WTC11 (cell line): ENCODE data around the gene FOXD1. TPM values are rescaled to one million over a fixed set of nuclear protein-coding genes. Genes with fewer than 3 reads are reported as not detected.

Experiments
- ATAC-seq: fragments of 200-7000 bp; cut with Tn5 transposase; 2 replicates; pipeline ENCODE4 v1.10.0; 2021; ENCODE audit warnings: mild to moderate bottlenecking, moderate library complexity
- CTCF ChIA-PET: fragments of 300-600 bp; sonication (Branson Sonifier 250); formaldehyde crosslinking; loops from one replicate; lab custom pipeline; 2021; ENCODE audit warnings: antibody characterized with exemption; lab: Charles Lee
- POLR2A ChIA-PET: fragments of 350-600 bp; sonication (Branson Sonifier 250); formaldehyde crosslinking; loops from one replicate; lab custom pipeline; 2021; ENCODE audit warnings: antibody characterized with exemption; lab: Charles Lee
- DNase-seq: peaks from one replicate; pipeline ENCODE4 v3.0.0; 2021; ENCODE audit warnings: low spot score
- H3K27ac Mint-ChIP-seq: 2 replicates; pipeline ENCODE4 v1.8.0; 2021; ENCODE audit warnings: mixed read lengths
- H3K27me3 Mint-ChIP-seq: 2 replicates; pipeline ENCODE4 v1.8.0; 2021; ENCODE audit warnings: low read depth, mild to moderate bottlenecking, moderate library complexity, mixed read lengths
- H3K36me3 Mint-ChIP-seq: 2 replicates; pipeline ENCODE4 v1.8.0; 2021; ENCODE audit warnings: mixed read lengths
- H3K4me1 Mint-ChIP-seq: 2 replicates; pipeline ENCODE4 v1.8.0; 2022; ENCODE audit warnings: mixed read lengths
- H3K4me3 Mint-ChIP-seq: 2 replicates; pipeline ENCODE4 v1.8.0; 2021; ENCODE audit warnings: mild to moderate bottlenecking, moderate library complexity, mixed read lengths
- H3K9me3 Mint-ChIP-seq: 2 replicates; pipeline ENCODE4 v1.8.0; 2021; ENCODE audit warnings: mixed read lengths
- CBFB ChIP-seq: sonication (generic); formaldehyde crosslinking; IDR thresholded peaks from 2 replicates; pipeline ENCODE4 v1.8.1; 2022; ENCODE audit warnings: mild to moderate bottlenecking, low read depth, missing genetic modification reagents
- CREB1 ChIP-seq: sonication (generic); formaldehyde crosslinking; IDR thresholded peaks from 2 replicates; pipeline ENCODE4 v1.8.0; 2023; ENCODE audit warnings: mild to moderate bottlenecking, missing genetic modification reagents
- FOXJ3 ChIP-seq: sonication (generic); formaldehyde crosslinking; IDR thresholded peaks from 2 replicates; pipeline ENCODE4 v1.9.0; 2021; ENCODE audit warnings: missing genetic modification reagents, mild to moderate bottlenecking, borderline replicate concordance
- GRHL2 ChIP-seq: fragments of 250-450 bp; sonication (Bioruptor Pico); IDR thresholded peaks from 2 replicates; pipeline ENCODE4 v1.8.0; 2022; ENCODE audit warnings: mild to moderate bottlenecking, moderate library complexity; ENCODE audit not compliant: insufficient replicate concordance, severe bottlenecking
- IRF2 ChIP-seq: sonication (generic); formaldehyde crosslinking; IDR thresholded peaks from 2 replicates; pipeline ENCODE4 v1.8.0; 2022; ENCODE audit warnings: low read depth, missing genetic modification reagents, borderline replicate concordance
- SOX15 ChIP-seq: fragments of 250-450 bp; sonication (Bioruptor Pico); IDR thresholded peaks from 2 replicates; pipeline ENCODE4 v1.9.0; 2021; ENCODE audit warnings: mild to moderate bottlenecking
- SP1 ChIP-seq: sonication (generic); formaldehyde crosslinking; conservative IDR thresholded peaks from 2 replicates; pipeline ENCODE4 v1.8.1; 2022; ENCODE audit warnings: missing genetic modification reagents
- ZNF232 ChIP-seq: sonication (generic); formaldehyde crosslinking; IDR thresholded peaks from 2 replicates; pipeline ENCODE4 v1.8.0; 2022; ENCODE audit warnings: mild to moderate bottlenecking, missing genetic modification reagents
- ZNF317 ChIP-seq: sonication (generic); formaldehyde crosslinking; IDR thresholded peaks from 2 replicates; pipeline ENCODE4 v1.8.1; 2023; ENCODE audit warnings: low read depth, mild to moderate bottlenecking, moderate library complexity, missing genetic modification reagents, borderline replicate concordance
- ZNF416 ChIP-seq: fragments of 250-450 bp; sonication (Bioruptor Pico); IDR thresholded peaks from 2 replicates; pipeline ENCODE4 v1.9.0; 2021; ENCODE audit warnings: mild to moderate bottlenecking, inconsistent platforms
- ZNF671 ChIP-seq: fragments of 250-450 bp; sonication (Bioruptor Pico); IDR thresholded peaks from 2 replicates; pipeline ENCODE4 v1.8.0; 2021; ENCODE audit warnings: mild to moderate bottlenecking
- total RNA-seq: library from RNA; stranded (reverse); gene quantifications from 3 replicates; pipeline ENCODE4 v1.2.3, GENCODE V29; 2021
- TF ChIP-seq, protein P1 (sequence below): sonication (generic); formaldehyde crosslinking; IDR thresholded peaks from 2 replicates; pipeline ENCODE4 v1.8.1; 2023; ENCODE audit warnings: mild to moderate bottlenecking, missing genetic modification reagents, moderate library complexity
- TF ChIP-seq, protein P2 (sequence below): sonication (generic); formaldehyde crosslinking; IDR thresholded peaks from 2 replicates; pipeline ENCODE4 v1.8.1; 2022; ENCODE audit warnings: mild to moderate bottlenecking, moderate library complexity, missing genetic modification reagents
- TF ChIP-seq, protein P3 (sequence below): sonication (generic); formaldehyde crosslinking; IDR thresholded peaks from 2 replicates; pipeline ENCODE4 v1.8.0; 2023; ENCODE audit warnings: mild to moderate bottlenecking, missing genetic modification reagents
- TF ChIP-seq, protein P4 (sequence below): sonication (generic); formaldehyde crosslinking; IDR thresholded peaks from 2 replicates; pipeline ENCODE4 v1.8.0; 2022; ENCODE audit warnings: missing genetic modification reagents

The FOXD1 gene
- total RNA-seq, 1 experiment from 2014 or later, result 10.3 TPM

DNA sequence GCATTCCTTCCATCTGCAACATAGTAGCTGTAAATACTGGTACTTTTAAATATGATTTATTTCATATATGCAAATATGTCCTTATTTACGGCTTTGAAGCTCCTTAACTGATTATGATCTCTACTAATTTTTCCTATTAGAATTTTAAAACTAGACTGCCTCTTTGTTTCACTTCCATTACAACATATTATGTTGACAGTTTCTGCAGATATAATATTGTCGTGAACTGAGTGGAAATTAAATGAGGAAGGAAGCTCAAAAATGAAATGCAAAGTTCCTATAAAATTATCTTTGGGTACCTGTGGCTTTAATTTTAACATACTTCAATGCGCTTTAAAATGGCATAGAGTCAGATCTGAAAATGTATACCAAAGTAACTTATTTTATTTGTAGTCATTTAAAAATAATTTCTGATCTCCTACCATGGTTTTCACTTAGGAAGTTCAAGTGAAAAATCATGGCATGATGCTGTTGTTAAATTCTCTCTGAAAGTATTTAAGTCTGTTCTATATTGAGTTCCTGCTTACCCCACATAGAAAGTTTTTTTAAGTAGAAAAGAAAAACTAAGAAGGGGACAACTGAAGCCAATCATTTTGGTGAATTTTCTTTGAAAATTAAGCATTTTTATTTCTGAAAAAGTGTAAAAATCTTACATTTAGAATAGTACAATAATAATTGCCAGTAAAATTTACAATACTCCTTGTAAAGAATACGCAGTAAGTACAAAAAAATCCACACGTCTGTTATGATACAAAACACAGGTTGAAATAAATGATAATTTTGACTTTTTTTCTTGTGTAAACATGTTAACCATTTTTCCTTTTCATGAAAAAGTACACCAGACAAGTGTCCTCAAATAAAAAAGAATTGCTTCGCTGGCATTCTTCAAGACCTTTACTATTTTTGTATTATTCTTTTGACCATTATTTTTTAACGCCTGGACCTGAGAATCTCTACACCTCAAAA is 2.6 kb downstream of the FOXD1 start (continued):
- TF ChIP-seq, protein P1, sequence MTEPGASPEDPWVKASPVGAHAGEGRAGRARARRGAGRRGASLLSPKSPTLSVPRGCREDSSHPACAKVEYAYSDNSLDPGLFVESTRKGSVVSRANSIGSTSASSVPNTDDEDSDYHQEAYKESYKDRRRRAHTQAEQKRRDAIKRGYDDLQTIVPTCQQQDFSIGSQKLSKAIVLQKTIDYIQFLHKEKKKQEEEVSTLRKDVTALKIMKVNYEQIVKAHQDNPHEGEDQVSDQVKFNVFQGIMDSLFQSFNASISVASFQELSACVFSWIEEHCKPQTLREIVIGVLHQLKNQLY (CRISPR knock-in tag), result no peak
- TF ChIP-seq CBFB (CRISPR knock-in tag), result no peak
- TF ChIP-seq, protein P2, sequence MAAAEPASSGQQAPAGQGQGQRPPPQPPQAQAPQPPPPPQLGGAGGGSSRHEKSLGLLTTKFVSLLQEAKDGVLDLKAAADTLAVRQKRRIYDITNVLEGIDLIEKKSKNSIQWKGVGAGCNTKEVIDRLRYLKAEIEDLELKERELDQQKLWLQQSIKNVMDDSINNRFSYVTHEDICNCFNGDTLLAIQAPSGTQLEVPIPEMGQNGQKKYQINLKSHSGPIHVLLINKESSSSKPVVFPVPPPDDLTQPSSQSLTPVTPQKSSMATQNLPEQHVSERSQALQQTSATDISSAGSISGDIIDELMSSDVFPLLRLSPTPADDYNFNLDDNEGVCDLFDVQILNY (CRISPR knock-in tag), result no peak
- no peak for TF ChIP-seq ZNF317 (CRISPR knock-in tag)
- TF ChIP-seq IRF2 (CRISPR knock-in tag), result no peak
- TF ChIP-seq ZNF232 (CRISPR knock-in tag), result no peak
- TF ChIP-seq FOXJ3 (CRISPR knock-in tag), result no peak
- TF ChIP-seq ZNF671 (CRISPR knock-in tag), result no peak
- TF ChIP-seq SOX15, result no peak
- TF ChIP-seq ZNF416 (CRISPR knock-in tag), result no peak

DNA sequence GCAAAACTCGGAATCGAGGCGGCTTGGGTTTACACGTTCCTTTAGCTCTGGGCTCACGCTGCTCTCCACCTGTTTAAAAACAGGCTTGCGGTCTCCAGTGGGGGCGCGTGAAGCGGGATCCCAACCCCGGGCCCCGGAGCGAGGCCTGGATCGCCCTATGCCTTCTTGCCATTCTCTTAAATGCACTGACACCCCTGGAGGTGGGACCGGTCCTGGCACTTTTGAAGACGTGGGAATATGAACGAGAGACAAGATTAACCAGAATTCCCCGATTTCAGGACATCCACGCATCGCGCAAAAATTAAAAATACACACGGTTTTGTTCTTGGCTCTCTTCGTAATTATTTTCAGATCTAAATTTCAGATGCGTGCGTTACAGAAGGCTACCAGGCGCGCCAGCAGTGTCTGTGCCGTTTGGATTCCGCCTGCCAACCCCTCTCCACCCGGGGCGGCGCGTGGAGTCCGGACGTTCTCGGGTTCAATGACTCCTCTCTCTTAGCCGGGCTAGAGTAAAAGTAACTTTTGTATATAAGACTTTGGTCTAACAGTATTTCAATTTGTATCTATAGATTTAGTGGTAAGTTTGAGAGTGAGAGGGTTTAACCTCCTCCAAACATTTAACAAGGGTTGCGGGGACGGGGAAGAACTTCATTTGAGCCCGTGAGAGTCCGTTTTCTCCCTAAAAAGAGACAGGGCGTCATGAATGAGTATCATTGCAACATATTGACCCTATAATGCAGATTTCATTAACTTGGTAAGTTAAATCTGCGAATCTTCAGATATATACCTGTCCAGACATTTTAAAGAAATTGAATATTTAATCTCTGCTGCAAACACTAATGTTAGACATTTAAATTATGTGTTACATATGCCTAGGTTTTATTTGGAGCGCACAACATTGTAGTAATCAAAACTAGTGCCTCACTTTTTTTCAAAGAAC is 3.8 kb downstream of the FOXD1 start:
- Mint-ChIP-seq H3K9me3 (no peaks in the 10 kb centered on the region), H3K27me3 (peaks cover 93% of the 10 kb centered on the region), H3K4me3 (peak overlapping the region; percentile 66), H3K36me3 (no peaks in the 10 kb centered on the region), H3K4me1 (peaks cover 44% of the 10 kb centered on the region), H3K27ac (no peak overlapping the region)
- ChIA-PET CTCF (interaction anchor here (0.7 to 1.7 kb wide), 2 partner anchors 42 to 141 kb away, joined by 3 to 5 read pairs; no protein-coding TSS in a partner anchor), POLR2A (no interaction called here)
- peak; percentile 5 for ATAC-seq
- DNase-seq, result no peak
- TF ChIP-seq SP1 (CRISPR knock-in tag), result no peak
- TF ChIP-seq, protein P3, sequence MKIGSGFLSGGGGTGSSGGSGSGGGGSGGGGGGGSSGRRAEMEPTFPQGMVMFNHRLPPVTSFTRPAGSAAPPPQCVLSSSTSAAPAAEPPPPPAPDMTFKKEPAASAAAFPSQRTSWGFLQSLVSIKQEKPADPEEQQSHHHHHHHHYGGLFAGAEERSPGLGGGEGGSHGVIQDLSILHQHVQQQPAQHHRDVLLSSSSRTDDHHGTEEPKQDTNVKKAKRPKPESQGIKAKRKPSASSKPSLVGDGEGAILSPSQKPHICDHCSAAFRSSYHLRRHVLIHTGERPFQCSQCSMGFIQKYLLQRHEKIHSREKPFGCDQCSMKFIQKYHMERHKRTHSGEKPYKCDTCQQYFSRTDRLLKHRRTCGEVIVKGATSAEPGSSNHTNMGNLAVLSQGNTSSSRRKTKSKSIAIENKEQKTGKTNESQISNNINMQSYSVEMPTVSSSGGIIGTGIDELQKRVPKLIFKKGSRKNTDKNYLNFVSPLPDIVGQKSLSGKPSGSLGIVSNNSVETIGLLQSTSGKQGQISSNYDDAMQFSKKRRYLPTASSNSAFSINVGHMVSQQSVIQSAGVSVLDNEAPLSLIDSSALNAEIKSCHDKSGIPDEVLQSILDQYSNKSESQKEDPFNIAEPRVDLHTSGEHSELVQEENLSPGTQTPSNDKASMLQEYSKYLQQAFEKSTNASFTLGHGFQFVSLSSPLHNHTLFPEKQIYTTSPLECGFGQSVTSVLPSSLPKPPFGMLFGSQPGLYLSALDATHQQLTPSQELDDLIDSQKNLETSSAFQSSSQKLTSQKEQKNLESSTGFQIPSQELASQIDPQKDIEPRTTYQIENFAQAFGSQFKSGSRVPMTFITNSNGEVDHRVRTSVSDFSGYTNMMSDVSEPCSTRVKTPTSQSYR (CRISPR knock-in tag), result no peak
- no peak for TF ChIP-seq GRHL2 (CRISPR knock-in tag)
- TF ChIP-seq, protein P4, sequence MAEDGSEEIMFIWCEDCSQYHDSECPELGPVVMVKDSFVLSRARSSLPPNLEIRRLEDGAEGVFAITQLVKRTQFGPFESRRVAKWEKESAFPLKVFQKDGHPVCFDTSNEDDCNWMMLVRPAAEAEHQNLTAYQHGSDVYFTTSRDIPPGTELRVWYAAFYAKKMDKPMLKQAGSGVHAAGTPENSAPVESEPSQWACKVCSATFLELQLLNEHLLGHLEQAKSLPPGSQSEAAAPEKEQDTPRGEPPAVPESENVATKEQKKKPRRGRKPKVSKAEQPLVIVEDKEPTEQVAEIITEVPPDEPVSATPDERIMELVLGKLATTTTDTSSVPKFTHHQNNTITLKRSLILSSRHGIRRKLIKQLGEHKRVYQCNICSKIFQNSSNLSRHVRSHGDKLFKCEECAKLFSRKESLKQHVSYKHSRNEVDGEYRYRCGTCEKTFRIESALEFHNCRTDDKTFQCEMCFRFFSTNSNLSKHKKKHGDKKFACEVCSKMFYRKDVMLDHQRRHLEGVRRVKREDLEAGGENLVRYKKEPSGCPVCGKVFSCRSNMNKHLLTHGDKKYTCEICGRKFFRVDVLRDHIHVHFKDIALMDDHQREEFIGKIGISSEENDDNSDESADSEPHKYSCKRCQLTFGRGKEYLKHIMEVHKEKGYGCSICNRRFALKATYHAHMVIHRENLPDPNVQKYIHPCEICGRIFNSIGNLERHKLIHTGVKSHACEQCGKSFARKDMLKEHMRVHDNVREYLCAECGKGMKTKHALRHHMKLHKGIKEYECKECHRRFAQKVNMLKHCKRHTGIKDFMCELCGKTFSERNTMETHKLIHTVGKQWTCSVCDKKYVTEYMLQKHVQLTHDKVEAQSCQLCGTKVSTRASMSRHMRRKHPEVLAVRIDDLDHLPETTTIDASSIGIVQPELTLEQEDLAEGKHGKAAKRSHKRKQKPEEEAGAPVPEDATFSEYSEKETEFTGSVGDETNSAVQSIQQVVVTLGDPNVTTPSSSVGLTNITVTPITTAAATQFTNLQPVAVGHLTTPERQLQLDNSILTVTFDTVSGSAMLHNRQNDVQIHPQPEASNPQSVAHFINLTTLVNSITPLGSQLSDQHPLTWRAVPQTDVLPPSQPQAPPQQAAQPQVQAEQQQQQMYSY (CRISPR knock-in tag), result peak; percentile 1; the same call in 1 of the 2 replicates
- no peak for TF ChIP-seq CREB1 (CRISPR knock-in tag)
